Prostate gland (tissue), 2 donors: ENCODE results near the gene GABBR2. TPM values are rescaled to one million over a fixed set of nuclear protein-coding genes. Genes with fewer than 3 reads are reported as not detected.

Experiments
- DNase-seq: peaks from one replicate; pipeline ENCODE4 v3.0.0-alpha.2; 2019; ENCODE audit warnings: low spot score
- H3K27ac ChIP-seq, 2 donors: fragments of 200-600 bp; sonication (generic); 2 replicates each; pipeline ENCODE4 v1.5.1; 2017 to 2019
- H3K27me3 ChIP-seq: fragments of 200-600 bp; sonication (generic); replicated peaks from 2 replicates; pipeline ENCODE4 v1.5.1; 2019; ENCODE audit not compliant: insufficient read depth
- H3K36me3 ChIP-seq, 2 donors: fragments of 200-600 bp; sonication (generic); 1 replicate in 1 of 2; 2 replicates in 1 of 2; pipeline versions ENCODE4 v1.5.1 to v1.8.1; 2017 to 2019
- H3K4me1 ChIP-seq: fragments of 200-600 bp; sonication (generic); replicated peaks from 2 replicates; pipeline ENCODE4 v1.5.1; 2019
- H3K4me3 ChIP-seq, 2 donors: fragments of 200-600 bp; sonication (generic); 2 replicates each; pipeline ENCODE4 v1.5.1; 2017 to 2019
- H3K9me3 ChIP-seq: fragments of 200-600 bp; sonication (generic); 2 replicates; pipeline ENCODE4 v1.5.1; 2017
- POLR2A ChIP-seq: fragments of 450-650 bp; IDR thresholded peaks from one replicate; pipeline ENCODE4 v1.6.1; 2016; ENCODE audit warnings: antibody characterized with exemption, mild to moderate bottlenecking
- POLR2AphosphoS5 ChIP-seq: sonication (generic); formaldehyde crosslinking; IDR thresholded peaks from one replicate; pipeline ENCODE4 v1.6.1; 2017; ENCODE audit warnings: antibody characterized with exemption
- WGBS: methylation state at CpG from one replicate; pipeline ENCODE4 v1.1.5; 2018; 5-methylcytosine and 5-hydroxymethylcytosine counted together
- intact Hi-C: fragments of 100-400 bp; cut with DNase I; formaldehyde crosslinking; loops from one replicate; pipeline ENCODE4 v1.14.2; 2022
- total RNA-seq, 2 donors: library from RNA; depleted of rRNA; stranded (reverse); fragments of >200 nt; gene quantifications; one replicate each; pipeline ENCODE4 v1.1.0, GENCODE V29; 2016
- TF ChIP-seq, protein P1 (sequence below), 4 experiments: fragments of 200-600 bp in 2 of 4; fragments of 450-650 bp in 2 of 4; sonication (generic) in 2 of 4; IDR thresholded peaks; 1 replicate in 3 of 4; 2 replicates in 1 of 4; pipeline ENCODE4 v1.5.1; 2016 to 2019; ENCODE audit warnings: antibody characterized with exemption in 4 of 4, mild to moderate bottlenecking in 2 of 4, moderate library complexity in 2 of 4

The GABBR2 gene
- total RNA-seq, 2 donors from 2014 or later = 0.97 TPM; not detected in 1

DNA sequence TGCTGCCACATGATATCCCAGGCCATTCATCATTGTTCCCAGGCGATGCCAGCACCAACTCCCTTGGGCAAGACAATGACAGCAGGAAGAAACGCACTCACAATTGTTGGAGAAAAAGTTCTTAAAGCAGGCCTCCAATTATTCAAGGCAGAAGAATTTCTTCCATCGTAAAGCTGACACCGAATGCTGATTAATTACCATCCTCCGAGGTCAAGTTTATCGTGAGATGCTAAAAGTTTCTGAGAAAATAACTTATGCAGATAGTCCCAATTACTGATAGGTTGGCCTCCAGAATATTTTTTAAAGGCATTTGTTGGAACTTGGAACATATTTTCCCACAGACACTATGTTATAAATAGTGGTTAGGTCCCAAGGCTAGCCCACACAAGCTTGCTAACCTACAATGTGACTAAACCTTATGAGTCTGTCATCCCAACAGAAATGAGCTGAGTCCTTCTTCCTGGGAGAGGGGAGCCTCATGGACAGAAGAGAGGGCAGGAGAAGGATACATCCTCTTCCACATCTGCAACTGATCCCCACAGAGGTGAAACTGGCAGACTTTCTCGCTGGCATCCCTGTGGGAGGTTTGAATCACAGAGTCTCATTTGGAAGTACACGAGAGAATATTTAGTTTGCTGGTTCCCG, 250.9 kb downstream of the GABBR2 start:
- WGBS = 46% methylated on average over 9 of the region's 9 CpGs
- intact Hi-C loops = no loop called here
- H3K27me3 ChIP-seq = no peaks in the 10 kb centered on the region
- H3K4me3 ChIP-seq = no peak overlapping the region
- no peak overlapping the region for H3K27ac ChIP-seq
- no peaks in the 10 kb centered on the region for H3K9me3 ChIP-seq
- no peak for DNase-seq
- no peaks in the 10 kb centered on the region for H3K4me1 ChIP-seq
- TF ChIP-seq POLR2A (no peak), POLR2AphosphoS5 (no peak)
- TF ChIP-seq, protein P1, sequence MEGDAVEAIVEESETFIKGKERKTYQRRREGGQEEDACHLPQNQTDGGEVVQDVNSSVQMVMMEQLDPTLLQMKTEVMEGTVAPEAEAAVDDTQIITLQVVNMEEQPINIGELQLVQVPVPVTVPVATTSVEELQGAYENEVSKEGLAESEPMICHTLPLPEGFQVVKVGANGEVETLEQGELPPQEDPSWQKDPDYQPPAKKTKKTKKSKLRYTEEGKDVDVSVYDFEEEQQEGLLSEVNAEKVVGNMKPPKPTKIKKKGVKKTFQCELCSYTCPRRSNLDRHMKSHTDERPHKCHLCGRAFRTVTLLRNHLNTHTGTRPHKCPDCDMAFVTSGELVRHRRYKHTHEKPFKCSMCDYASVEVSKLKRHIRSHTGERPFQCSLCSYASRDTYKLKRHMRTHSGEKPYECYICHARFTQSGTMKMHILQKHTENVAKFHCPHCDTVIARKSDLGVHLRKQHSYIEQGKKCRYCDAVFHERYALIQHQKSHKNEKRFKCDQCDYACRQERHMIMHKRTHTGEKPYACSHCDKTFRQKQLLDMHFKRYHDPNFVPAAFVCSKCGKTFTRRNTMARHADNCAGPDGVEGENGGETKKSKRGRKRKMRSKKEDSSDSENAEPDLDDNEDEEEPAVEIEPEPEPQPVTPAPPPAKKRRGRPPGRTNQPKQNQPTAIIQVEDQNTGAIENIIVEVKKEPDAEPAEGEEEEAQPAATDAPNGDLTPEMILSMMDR (IDR thresholded peaks at IDR 0.05) = no peak
- no peaks in the 10 kb centered on the region for H3K36me3 ChIP-seq

DNA sequence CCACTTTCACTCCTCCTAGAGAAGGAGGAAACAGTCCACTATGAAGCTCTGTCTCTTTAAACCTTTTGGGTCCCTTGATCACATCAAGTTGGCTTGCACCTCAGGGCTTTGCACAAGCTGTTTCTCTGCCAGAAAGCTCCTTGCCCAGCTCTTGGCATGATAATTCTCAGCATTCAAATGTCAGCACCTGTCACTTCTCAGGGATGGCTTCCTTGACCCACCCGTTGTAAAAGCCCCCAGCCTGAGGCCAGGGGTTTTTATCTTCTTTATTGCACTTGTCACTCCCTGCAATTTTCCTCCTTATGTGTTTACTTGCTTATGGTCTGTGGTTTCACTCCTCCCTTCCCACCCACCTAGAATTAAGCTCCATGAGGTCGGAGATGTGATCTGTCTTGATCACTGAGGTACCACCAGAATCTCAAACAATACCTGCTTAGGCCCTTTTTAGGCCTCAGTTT, 252.6 kb downstream of the GABBR2 start:
- intact Hi-C loops = no loop called here
- 21% methylated on average over 2 of the region's 2 CpGs for WGBS

DNA sequence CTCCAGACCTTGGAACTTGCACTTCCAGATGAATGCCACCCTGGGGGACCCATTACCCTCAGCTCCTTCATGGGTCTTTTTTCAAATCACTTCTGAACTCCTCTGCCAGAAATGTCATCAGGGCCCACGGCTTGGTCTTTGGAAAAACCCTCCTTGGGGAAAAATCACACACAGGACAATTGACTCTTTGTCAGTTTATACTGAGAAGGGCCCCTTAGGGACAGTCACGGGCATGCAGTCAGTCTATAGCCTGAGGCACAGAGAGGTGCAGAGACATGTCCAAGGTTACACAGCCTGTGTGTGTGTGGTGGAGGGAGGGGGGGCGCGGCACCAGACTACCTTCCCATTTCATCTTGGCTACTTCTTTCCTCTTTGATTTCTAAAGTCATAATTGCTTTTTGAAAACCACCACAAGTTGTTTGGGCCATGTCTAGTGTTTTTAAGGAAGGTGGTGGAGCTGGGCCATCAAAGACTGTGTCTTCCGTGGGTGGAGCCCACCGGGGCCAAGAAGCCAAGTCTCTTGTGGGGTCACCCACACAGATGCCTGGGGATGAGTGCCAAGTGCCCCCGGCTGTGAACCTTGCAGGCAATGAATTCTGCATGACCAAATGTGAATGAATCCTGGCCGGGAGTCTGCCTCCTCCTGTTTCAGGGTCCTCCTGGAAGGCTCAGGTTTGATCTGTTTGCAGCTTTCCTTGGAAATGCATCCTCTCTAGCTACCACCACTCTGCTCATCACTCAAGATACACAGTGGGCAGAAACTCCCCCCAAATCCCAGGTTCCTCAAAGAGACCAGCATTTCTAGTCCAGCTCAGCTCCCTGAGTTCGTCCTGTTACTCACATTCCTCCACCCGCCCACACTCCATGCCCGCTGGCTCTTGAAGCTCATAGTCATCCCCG, 253.2 kb downstream of the GABBR2 start:
- no peaks in the 10 kb centered on the region for H3K27me3 ChIP-seq
- no peaks in the 10 kb centered on the region for H3K36me3 ChIP-seq
- DNase-seq = no peak
- H3K4me1 ChIP-seq = no peaks in the 10 kb centered on the region
- intact Hi-C loops = no loop called here
- H3K27ac ChIP-seq = no peak overlapping the region
- WGBS = 51% methylated on average over 12 of the region's 12 CpGs
- no peaks in the 10 kb centered on the region for H3K9me3 ChIP-seq
- TF ChIP-seq, protein P1 (IDR thresholded peaks at IDR 0.05) = no peak
- TF ChIP-seq POLR2A (no peak), POLR2AphosphoS5 (no peak)
- no peak overlapping the region for H3K4me3 ChIP-seq

More for the DNA sequence above, 252.6 kb downstream of the GABBR2 start:
- DNase-seq = no peak
- Histone ChIP-seq H3K4me1 (no peaks in the 10 kb centered on the region), H3K27ac (no peak overlapping the region), H3K4me3 (no peak overlapping the region), H3K27me3 (no peaks in the 10 kb centered on the region), H3K36me3 (no peaks in the 10 kb centered on the region), H3K9me3 (no peaks in the 10 kb centered on the region)
- TF ChIP-seq POLR2A (no peak), POLR2AphosphoS5 (no peak)
- TF ChIP-seq, protein P1 (IDR thresholded peaks at IDR 0.05) = no peak

DNA sequence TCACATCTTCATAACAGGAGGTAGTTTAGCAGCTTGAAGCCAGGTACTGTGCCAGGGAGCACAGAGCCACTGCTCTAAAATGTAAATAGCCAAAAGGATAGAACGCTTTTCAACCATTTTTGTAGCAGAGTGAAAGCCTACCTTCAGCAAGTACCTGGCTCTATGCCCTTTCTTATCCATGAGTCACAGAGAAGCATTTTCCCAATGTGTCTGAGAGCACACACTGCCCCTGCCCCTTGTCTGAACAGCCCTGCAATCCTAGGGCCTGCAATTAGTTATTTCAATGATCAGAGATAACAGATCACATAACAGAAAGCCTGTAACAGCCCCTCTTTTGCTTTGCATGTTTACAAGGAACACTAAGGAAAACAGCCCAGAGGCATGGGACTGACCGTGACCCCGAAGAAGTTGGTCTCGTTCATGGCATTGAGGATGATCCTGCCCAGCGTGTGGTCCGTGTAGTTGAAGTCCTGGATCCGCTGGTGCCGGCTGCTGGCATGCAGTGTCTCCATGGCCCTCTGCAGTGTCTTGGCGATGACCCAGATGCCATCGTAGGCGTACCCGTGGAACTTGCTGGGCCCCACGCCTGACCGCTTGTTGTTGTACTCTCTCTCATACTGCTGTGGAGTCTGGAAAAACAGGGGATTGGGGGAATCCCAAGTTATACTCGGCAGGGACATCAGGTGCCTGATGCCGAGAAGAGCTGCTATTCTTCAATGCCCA, 255.0 kb downstream of the GABBR2 start:
- no peaks in the 10 kb centered on the region for H3K27me3 ChIP-seq
- no peak overlapping the region for H3K27ac ChIP-seq
- no peak overlapping the region for H3K4me3 ChIP-seq
- no peak for DNase-seq
- no peaks in the 10 kb centered on the region for H3K9me3 ChIP-seq
- 53% methylated on average over 16 of the region's 16 CpGs for WGBS
- TF ChIP-seq, protein P1 (IDR thresholded peaks at IDR 0.05) = no peak
- TF ChIP-seq POLR2AphosphoS5 (no peak), POLR2A (no peak)
- intact Hi-C loops = no loop called here
- H3K36me3 ChIP-seq = no peaks in the 10 kb centered on the region
- H3K4me1 ChIP-seq = no peaks in the 10 kb centered on the region
